ACHN (cell line): ENCODE results near the gene STX10.
"Not testable (repeated sequence)": the region's sequence is repeated elsewhere in the genome, so short reads cannot be mapped to it uniquely, and the experiment has no call there.

Source experiments
- DNase-seq: peaks from one replicate; pipeline ENCODE4 v3.0.0-alpha.2; 2015
- in situ Hi-C: cut with HindIII; loops from 2 replicates; pipeline ENCODE4 v1.10.0; 2017; ENCODE audit warnings: low sequenced_read_pairs, low pct_ligation_motif_present, low pct_unique_long_range_greater_than_20kb

The STX10 gene

DNA sequence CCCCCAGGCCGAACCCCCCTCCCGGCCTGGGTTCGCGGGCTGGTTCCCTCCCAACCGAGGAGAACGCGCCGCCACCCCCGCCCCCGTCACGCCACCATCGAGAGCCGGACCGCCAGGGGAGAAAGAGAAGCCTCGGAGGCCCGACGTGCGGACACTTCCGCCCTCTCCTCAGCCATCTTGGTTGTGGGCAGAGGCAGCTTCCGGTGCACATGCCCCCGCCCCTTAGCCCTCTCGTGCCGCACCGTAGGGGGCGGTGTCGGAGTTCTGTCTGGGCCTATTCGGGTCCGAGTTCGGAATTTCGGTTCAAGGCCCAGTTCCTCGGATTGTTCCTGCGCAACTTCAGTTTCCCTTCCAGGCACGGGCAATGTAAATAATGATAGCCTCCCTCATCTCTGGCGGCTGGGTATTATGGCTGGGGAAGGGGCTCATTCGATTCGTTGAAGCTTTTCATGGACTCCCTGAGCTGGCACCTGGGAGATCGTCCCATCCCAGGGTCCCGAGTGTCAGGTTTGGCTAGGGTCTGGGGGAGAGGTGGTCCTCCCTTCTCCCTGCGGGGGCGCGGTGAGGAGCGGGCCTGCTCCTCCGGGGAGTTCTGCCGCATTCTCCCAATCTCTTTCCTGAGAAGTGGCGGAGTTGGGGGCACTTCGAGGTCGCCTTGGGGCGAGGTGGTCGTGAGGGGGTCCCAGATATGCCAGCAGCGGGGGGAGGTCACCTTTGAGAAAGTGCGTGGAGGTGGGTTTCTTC is at the start of gene STX10, which contains the start of gene IER2:
Gene STX10 (minus strand): TSS at position 189 of the 744 bp plus-strand sequence. CDS start 202 bp downstream, outside the sequence.
Gene IER2 (plus strand): TSS at position 225 of the 744 bp plus-strand sequence. CDS start 2,776 bp downstream, outside the sequence.
- in situ Hi-C loops = no loop called here
- DNase-seq = peak; percentile 93

GRCh38 chr19:13198634-13199033 is 48.5 kb upstream of the STX10 start:
- in situ Hi-C loops = no loop called here
- DNase-seq = no peak

DNA sequence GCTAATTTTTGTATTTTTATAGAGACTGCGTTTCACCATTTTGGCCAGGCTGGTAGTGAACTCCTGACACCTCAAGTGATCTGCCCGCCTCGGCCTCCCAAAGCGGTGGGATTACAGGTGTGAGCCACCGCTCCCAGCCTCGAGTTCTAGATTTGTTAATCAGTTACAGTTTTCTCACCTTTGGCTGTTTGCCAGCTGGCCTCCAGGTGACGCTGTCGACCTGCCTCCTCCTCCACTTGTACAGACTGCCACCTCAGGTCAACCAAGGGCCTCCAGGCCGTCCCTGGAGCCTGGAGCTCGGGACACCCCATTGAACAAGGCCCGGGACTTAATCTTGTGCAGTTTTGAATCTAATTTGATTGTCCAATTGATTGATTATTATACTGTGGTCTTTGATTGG is 45.5 kb upstream of the STX10 start:
- in situ Hi-C loops = no loop called here
- no peak for DNase-seq

DNA sequence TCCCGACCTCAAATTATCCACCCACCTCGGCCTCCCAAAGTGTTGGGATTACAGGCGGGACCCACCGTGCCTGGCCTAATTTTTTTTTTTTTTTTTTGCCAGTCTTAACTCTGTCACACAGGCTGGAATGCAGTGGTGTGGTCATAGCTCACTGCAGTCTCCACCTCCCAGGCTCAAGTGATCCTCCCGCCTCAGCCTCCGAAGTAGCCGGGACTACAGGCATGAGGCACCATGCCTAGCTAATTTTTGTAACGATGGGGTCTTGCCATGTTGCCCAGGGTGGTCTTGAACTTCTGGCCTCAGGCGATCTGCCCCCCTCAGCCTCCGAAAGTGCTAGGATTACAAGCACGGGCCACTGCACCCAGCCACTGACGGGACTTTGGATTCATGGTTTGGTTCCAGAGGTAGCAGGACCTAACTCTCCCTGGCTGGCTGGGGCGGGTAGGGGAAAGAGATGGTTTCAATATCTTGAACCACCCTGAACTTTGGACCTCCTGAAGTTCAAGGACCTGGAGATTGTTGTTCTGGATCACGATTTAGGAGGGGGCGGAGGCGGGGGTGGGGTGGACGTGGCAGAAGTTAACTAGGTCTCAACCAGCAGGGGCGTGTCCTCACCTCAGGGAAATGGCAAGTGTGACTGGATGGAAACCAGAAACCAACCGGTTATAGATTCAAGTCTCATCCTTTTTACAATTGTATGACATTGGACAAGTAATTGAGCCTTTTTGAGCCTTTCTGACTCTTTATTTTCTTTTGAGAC is 40.8 kb upstream of the STX10 start:
- in situ Hi-C loops = no loop called here
- no peak for DNase-seq

DNA sequence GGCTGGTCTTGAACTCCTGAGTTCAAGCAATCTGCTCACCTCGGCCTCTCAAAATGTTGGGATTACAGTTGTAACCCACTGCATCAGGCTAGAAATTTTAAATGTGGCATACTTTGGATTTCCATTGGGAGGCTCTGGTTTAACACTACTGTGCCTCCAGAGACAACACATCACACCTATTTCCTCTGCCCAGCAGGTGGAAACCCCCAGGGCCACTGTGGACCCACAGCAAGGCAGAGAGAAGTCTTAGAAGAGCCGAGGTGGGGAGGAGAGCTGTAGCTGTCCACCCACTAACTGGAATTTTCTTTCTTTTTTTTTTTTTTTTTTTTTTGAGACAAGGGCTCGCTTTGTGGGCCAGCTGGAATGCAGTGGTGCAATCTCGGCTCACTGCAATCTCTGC is 39.4 kb upstream of the STX10 start:
- no peak for DNase-seq
- in situ Hi-C loops = no loop called here

GRCh38 chr19:13187419-13187818 is 37.2 kb upstream of the STX10 start:
- DNase-seq = no peak
- in situ Hi-C loops = no loop called here

DNA sequence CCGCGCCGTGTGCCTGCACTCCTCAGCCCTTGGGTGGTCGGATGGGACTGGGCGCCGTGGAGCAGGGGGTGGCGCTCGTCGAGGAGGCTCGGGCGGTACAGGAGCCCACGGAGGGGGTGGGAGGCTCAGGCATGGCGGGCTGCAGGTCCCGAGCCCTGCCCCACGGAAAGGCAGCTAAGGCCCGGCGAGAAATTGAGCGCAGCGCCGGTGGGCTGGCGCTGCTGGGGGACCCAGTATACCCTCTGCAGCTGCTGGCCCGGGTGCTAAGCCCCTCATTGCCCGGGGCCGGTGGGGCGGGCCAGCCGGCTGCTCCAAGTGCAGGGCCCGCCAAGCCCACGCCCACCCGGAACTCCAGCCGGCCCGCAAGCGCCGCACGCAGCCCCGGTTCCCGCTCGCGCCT is 36.5 kb upstream of the STX10 start:
- in situ Hi-C loops, DNase-seq: not testable (repeated sequence)

GRCh38 chr19:13185763-13186657 is 35.8 kb upstream of the STX10 start:
- DNase-seq, in situ Hi-C loops: not testable (repeated sequence)

DNA sequence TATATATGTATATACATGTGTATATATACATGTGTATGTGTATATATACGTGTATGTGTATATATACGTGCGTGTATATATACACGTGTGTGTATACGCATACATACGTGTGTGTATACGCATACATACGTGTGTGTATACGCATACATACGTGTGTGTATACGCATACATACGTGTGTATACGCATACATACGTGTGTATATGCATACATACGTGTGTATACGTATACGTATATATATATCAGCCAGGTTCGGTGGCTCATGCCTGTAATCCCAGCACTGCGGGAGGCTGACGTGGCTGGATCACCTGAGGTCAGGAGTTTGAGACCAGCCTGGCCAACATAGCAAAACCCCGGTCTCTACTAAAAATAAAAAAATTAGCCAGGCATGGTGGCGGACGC is 34.8 kb upstream of the STX10 start:
- in situ Hi-C loops, DNase-seq: not testable (repeated sequence)

GRCh38 chr19:13181747-13182388 is 31.7 kb upstream of the STX10 start:
- no peak for DNase-seq
- in situ Hi-C loops = no loop called here

DNA sequence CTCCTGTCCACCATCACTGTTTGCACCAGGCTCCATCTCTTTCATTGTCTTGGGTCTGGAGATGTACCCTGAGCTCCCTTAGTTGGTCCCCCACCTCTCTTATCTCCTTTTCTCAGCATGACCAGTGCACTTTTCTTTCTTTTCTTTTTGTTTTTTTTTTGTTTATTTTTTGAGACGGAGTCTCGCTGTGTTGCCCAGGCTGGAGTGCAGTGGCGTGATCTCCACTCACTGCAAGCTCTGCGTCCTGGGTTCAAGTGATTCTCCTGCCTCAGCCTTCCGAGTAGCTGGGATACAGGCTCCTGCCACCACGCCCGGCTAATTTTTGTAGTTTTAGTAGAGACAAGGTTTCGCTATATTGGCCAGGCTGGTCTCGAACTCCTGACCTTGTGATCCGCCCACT is 28.1 kb upstream of the STX10 start:
- DNase-seq, in situ Hi-C loops: not testable (repeated sequence)

DNA sequence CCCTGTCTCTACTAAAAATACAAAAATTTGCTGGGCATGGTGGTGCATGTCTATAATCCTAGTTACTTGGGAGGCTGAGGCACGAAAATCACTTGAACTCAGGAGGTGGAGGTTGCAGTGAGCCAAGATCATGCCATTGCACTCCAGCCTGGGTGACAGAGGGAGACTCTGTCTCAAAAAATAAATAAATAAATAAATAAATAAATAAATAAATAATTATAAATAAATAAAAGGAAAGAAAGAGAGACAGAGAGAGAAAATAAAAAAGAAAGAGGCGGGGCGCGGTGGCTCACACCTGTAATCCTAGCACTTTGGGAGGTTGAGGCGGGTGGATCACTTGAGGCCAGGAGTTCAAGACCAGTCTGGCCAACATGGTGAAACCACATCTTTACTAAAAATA is 27.4 kb upstream of the STX10 start:
- DNase-seq, in situ Hi-C loops: not testable (repeated sequence)

DNA sequence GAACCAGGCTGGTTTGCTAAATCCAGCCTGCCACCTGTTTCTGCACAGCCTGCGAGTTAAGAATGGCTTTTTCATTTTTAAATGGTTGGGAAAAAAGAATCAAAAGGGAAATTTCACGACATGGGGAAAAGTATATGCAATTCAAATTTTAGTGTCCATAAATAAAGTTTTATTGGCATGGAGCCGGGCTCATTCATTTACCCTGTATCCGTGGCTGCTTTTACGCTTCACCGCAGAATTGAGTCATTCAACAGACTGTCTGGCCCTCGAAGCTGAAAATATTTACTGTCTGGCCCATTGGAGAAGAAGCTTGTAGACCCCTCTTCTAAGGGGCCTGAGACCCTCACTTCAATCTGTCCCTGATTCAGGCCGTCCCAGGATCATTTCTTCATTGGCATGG is 26.2 kb upstream of the STX10 start:
- in situ Hi-C loops = no loop called here
- peak; percentile 60 for DNase-seq

DNA sequence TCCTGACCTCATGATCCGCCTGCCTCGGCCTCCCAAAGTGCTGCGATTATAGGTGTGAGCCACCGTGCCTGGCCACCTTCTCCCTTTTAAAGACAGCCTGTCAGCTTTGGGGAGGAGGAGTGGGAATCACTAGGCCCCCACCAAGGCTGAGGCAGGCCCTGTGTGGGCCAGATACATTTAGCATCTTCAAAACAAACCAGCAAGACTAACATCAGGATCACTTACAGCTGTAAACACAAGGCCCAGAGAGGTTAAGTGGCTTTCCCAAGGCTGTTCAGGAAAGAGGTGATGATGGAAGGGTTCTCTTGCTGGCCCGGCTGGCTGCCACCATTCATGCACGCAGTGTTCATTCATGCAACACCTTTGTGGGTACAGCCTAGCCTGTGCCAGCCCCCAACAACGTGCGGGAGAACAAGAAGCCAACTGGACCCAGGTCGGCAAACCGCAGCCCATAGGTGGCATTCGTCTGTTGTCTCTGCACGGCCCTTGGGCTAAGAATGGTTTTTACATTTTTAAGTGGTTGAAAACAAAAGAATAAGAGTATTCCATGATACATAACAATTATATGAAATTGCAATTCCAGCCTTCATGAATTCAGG is 23.1 kb upstream of the STX10 start:
- in situ Hi-C loops = no loop called here
- DNase-seq = no peak

- in situ Hi-C loops = no loop called here
- peak; percentile 91 for DNase-seq
Measured at GRCh38 chr19:13172346-13173138, 22.4 kb upstream of the STX10 start.

- in situ Hi-C loops = no loop called here
- no peak for DNase-seq
Measured at GRCh38 chr19:13171146-13171545, 21.0 kb upstream of the STX10 start.

GRCh38 chr19:13169769-13170168 is 19.6 kb upstream of the STX10 start:
- peak; percentile 28 for DNase-seq
- in situ Hi-C loops = no loop called here
